ENCODE data around the gene PRPS1L1.

GRCh38 chr7:18053941-18054340 is 26.3 kb upstream of the PRPS1L1 start:
- TF ChIP-seq EZH2 (IDR thresholded peaks at IDR 0.05; ENCODE audit: insufficient read depth, poor library complexity, severe bottlenecking) = no peak
- TF ChIP-seq EZH2phosphoT487 (IDR thresholded peaks at IDR 0.05; ENCODE audit: insufficient read depth, low read depth) = no peak

Measured in GM23248 (cell line).